ENCODE data around the gene STAG1.
"Not testable (repeated sequence)": the region's sequence is repeated elsewhere in the genome, so short reads cannot be mapped to it uniquely, and the experiment has no call there.

Gene STAG1

DNA sequence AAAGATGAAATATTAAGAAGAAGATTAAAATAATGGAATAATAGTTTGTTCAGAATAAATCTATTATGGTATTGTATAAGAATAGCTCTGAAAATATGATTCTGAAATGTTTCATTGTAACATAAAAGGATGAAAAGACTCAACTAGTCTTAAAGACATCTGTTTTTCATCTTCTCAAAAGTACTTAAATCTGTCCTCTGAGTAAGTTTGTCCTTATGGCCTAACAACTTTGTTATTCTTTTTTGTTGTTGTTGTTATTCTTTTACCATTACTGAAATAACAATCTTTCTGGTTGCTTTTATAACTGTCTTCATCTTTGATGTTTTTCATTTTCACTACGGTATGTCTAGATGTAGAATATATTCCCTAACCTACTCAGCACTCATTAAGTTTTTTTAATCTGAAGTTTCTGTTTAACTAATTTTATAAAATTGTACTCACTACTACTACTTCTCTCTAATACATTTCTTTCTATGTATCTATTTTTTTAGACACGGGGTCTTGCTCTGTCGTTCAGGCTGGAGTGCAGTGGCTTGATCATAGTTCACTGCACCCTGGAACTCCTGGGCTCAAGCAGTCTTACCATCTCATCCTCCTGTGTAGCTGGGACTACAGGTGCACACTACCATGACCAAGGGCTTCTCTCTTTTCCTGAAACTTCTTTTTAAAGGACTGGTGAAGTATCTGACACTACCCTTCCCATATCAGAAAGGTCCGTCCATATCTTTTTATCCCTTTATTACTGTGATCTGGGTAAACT lies 261.4 kb downstream of the STAG1 start:
- DNase-seq: no peak

DNA sequence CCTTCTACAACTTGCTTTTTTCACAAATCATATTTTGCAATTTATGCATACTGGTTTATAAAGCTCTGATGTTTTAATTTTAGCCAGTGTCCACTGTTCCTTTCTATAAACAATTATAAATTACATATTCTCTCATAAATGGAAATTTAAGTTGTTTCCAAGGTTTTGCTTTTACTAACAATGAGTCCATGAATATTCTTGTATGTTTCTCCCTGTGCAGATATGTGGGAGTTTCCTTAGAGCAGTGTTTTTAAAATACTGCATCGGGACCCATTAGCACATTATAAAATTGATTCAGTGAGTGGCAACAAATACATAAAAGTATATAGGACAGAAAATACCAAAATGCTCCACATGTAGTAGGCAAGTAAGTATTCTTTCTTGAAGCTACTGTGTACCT lies 266.4 kb downstream of the STAG1 start:
- no peak for DNase-seq

- no peak for DNase-seq
Observed at GRCh38 chr3:136476280-136476679, 275.9 kb downstream of the STAG1 start.

DNA sequence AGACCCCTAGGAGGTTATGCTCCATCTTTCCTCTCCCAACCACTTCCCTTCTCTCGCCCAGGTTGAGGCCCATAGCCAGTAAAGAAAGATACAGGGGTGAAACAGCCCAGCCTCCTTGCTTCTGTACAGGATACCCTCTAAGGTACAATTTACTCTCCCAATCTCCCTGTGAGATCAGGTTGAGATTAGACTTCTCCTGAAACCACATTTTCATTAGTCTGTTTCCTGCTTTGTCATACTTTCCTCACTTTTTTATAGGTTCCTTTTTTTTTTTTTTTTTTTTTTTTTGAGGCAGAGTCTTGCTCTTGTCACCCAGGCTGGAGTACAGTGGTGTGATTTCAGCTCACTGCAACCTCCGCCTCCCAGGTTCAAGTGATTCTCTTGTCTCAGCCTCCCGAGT lies 277.3 kb downstream of the STAG1 start:
- not testable (repeated sequence) for DNase-seq

DNA sequence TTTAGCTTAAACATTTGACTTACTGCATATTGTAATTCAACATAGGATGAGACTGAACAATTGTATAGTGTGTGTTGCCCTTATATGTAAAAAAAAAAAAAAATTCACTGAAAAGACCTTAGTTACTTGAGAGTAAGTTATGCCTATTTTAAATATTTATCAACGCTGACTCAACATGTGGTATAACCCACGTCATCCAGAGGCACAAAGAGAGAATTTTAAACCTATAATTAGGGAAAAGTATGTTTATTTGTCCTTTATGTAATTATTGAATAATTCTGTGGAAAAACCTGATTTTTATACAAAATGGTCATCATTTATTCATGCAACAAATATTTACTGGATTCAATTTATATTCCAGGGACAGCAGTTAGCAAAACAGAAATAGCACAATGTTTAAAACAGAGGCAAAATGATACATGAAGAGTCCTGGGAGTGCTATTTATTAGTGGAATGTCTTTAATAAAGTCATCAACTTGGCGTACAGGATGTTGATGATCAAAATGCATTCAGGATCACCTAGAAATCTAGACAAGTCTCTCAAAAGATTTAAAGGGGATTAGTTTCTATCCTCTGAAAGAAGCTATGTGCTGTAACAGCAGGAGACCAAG lies 278.4 kb downstream of the STAG1 start:
- no peak for DNase-seq

GRCh38 chr3:136465296-136465695 lies 286.9 kb downstream of the STAG1 start:
- no peak for DNase-seq

GRCh38 chr3:136464502-136464901 lies 287.7 kb downstream of the STAG1 start:
- DNase-seq: no peak

- no peak for DNase-seq
Observed at GRCh38 chr3:136463170-136463569, 289.0 kb downstream of the STAG1 start.

GRCh38 chr3:136457793-136458192 lies 294.4 kb downstream of the STAG1 start:
- DNase-seq: no peak

GRCh38 chr3:136456196-136456595 lies 296.0 kb downstream of the STAG1 start:
- no peak for DNase-seq

DNA sequence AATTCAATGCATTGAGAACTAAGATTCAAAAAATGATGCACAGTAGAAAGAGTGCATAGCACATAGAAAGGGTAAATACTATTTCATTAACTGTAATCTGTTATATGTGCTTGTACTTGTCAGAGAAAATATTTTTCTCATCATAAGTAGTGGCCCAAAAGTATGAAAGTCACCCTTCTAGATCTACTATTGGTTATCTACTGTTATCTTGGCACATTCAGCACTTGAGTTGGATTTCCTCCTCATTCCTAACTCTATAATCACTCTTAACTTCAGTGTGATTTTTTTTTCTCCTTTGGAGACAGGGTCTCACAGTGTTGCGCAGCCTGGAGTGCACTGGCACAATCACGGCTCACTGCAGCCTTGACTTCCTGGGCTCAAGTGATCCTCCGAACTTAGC lies 307.6 kb downstream of the STAG1 start:
- no peak for DNase-seq

GRCh38 chr3:136437043-136437442 lies 315.1 kb downstream of the STAG1 start:
- no peak for DNase-seq

GRCh38 chr3:136434429-136434828 lies 317.7 kb downstream of the STAG1 start:
- no peak for DNase-seq

GRCh38 chr3:136432685-136433084 lies 319.5 kb downstream of the STAG1 start:
- no peak for DNase-seq

DNA sequence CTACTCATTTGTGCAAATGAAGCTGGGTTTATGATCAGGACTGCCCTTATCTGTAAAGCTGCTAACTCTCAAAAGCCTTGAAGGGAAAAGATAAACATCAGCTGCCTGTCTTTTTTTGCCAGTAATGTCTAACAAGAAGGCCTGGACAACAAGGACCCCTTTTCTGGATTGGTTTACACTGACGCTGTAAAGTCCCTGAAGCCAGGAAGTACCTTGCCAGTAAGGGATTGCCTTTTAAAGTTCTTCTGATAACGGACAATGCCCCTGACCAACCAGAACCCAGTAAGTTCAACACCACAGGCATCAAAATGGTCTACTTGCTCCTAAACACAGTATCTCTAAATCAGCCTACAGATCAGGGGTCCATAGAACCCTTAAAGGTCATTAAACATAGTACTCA lies 324.0 kb downstream of the STAG1 start:
- DNase-seq: no peak

DNA sequence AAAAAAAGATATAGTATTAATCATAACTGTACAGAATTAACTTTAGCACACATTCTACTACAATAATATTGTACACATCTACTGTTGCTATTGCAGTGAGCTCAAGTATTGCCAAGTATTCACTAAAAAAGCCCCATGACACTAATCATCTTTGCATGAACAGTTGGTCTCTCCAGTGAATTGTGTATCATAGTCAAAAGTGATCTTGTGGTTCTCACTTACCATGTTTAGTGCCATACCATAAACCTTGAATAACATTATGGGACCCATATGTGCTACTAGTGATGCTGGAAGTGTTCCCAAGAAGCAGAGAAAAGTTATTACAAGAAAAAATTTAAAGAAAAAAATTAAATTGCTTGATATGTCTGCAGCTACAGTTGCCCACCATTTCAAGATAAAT lies 324.9 kb downstream of the STAG1 start:
- DNase-seq: no peak

GRCh38 chr3:136414476-136414875 lies 337.7 kb downstream of the STAG1 start:
- no peak for DNase-seq

- no peak for DNase-seq
Observed at GRCh38 chr3:136412307-136412706, 339.9 kb downstream of the STAG1 start.

GRCh38 chr3:136409549-136409948 lies 342.6 kb downstream of the STAG1 start:
- no peak for DNase-seq

GRCh38 chr3:136404056-136404455 lies 348.1 kb downstream of the STAG1 start:
- no peak for DNase-seq

GRCh38 chr3:136396916-136397315 lies 355.3 kb downstream of the STAG1 start:
- no peak for DNase-seq

DNA sequence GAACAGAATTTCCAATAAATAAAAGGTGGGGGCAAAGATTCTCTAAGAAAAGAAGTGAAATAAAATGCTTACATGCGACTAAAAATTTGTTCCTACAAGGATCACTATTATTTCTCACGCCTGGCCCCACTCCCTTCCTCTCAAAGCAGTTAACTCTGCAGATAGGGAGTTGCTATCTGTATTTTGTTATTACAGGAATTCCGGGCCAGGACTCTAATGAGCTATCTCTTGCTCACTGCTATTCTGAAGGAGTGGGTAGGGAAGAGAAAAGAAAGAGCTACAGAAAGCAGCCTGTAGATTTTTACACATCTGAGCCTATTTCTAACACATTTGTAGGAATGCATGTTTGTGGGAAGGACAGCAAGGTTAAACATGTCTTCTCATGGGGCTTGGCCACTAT lies 361.6 kb downstream of the STAG1 start:
- DNase-seq: no peak

DNA sequence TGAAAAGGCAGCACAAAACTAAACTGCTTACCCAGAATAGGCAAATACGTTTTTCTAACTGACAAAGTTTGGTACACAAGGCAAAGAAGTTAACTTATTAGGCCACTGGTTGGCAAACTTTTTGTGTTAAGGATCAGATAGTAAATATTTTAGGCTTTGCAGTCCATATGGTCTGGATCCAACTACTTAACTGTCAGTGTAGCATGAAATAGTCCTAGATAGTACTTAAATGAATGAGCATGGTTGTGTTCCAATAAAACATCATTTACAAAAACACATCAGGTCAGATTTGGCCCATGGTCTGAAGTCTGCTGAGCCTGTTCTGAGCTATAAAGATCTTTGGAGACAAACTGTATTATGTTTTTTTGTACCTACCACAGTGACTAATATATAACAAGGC lies 365.1 kb downstream of the STAG1 start:
- DNase-seq: no peak

DNA sequence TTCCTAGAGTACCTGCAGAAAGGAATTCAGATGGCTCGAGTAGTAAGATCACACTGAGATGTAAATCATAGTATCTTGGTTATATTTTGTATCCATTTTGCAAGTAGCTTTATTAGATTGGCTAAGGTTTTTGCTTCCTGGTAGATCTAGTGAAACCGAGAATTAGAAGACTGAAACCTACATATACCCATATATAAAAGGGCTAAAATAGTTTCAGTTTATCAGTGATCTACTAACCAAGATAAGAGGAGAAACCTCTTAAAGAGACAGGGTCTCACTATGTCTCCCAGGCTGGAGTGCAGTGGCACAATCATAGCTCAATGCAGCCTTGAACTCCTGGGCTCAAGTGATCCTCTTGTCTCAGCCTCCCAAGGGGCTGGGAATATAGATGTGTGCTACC lies 366.7 kb downstream of the STAG1 start:
- DNase-seq: no peak

- DNase-seq: no peak
Observed at GRCh38 chr3:136381051-136381450, 371.1 kb downstream of the STAG1 start.

All from activated effector memory CD4-positive, alpha-beta T cell treated with Interleukin-2 at 50 U/mL for 16 hours (primary cell).